ENCODE measurements around the gene FAM168B.

Gene FAM168B

DNA sequence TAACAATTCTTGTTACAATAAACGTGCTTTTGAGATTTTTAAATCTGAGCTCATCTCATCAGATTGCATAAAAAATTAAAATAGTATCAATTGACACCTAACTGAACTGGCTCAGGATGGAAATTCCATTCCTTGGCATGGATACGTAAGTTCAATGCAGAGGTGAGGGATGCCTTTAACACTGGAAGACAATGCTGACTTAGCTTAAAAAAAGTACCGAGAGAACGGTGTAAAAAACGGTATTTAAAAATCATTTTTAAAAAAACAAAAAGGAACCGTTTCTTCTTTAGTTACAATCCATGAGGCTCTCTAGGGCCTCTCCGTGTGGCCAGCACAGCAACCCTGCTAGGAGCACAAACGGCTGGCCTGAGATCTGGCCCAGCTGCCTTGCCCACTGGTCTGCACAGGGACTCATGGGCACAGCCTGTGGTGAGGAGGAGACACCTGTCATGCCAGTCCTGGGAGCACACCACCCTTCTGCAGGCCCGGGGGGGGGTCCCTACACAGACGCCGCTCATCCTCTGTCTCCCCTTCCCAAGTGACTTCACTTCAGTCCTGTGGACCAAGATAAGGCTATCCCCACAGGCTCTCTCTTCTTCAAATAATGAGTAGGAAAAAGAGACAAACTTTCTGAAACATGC is 45.2 kb downstream of the FAM168B start:
- Histone ChIP-seq H3K27ac (ENCODE audit: low read length) (no peak overlapping the region), H3K4me1 (ENCODE audit: low read length) (no peaks in the 10 kb centered on the region), H3K27me3 (replicated peaks; ENCODE audit: insufficient read depth, low read length) (no peaks in the 10 kb centered on the region), H3F3A (ENCODE audit: insufficient read depth, low read length) (no peaks in the 10 kb centered on the region), H3K4me2 (ENCODE audit: low read depth, low read length) (no peak overlapping the region), H3K9me3 (replicated peaks; ENCODE audit: insufficient read depth, low read length) (no peaks in the 10 kb centered on the region), H3K9ac (ENCODE audit: low read length) (no peak overlapping the region), H3K36me3 (replicated peaks; ENCODE audit: insufficient read depth, low read length) (0 out of 2 replicates have a peak, but pooled peaks cover 3% of the 10 kb centered on the region), H3K4me3 (ENCODE audit: low read length) (no peak overlapping the region), H4K20me1 (ENCODE audit: insufficient read depth, low read length) (no peaks in the 10 kb centered on the region), H2AFZ (ENCODE audit: low read length) (no peak overlapping the region), H3K79me2 (ENCODE audit: low read length) (peaks cover 20% of the 10 kb centered on the region), H3K9me2 (replicated peaks; ENCODE audit: insufficient read depth, low read length) (no peaks in the 10 kb centered on the region)
- no peak for TF ChIP-seq EZH2phosphoT487 (IDR thresholded peaks at IDR 0.05; ENCODE audit: low read length)
- TF ChIP-seq, protein P1, sequence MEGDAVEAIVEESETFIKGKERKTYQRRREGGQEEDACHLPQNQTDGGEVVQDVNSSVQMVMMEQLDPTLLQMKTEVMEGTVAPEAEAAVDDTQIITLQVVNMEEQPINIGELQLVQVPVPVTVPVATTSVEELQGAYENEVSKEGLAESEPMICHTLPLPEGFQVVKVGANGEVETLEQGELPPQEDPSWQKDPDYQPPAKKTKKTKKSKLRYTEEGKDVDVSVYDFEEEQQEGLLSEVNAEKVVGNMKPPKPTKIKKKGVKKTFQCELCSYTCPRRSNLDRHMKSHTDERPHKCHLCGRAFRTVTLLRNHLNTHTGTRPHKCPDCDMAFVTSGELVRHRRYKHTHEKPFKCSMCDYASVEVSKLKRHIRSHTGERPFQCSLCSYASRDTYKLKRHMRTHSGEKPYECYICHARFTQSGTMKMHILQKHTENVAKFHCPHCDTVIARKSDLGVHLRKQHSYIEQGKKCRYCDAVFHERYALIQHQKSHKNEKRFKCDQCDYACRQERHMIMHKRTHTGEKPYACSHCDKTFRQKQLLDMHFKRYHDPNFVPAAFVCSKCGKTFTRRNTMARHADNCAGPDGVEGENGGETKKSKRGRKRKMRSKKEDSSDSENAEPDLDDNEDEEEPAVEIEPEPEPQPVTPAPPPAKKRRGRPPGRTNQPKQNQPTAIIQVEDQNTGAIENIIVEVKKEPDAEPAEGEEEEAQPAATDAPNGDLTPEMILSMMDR (IDR thresholded peaks at IDR 0.05; ENCODE audit: low read length) = no peak
- no peak for TF ChIP-seq EZH2 (optimal IDR thresholded peaks at IDR 0.05; ENCODE audit: low read depth, low read length)
- no peak for DNase-seq

DNA sequence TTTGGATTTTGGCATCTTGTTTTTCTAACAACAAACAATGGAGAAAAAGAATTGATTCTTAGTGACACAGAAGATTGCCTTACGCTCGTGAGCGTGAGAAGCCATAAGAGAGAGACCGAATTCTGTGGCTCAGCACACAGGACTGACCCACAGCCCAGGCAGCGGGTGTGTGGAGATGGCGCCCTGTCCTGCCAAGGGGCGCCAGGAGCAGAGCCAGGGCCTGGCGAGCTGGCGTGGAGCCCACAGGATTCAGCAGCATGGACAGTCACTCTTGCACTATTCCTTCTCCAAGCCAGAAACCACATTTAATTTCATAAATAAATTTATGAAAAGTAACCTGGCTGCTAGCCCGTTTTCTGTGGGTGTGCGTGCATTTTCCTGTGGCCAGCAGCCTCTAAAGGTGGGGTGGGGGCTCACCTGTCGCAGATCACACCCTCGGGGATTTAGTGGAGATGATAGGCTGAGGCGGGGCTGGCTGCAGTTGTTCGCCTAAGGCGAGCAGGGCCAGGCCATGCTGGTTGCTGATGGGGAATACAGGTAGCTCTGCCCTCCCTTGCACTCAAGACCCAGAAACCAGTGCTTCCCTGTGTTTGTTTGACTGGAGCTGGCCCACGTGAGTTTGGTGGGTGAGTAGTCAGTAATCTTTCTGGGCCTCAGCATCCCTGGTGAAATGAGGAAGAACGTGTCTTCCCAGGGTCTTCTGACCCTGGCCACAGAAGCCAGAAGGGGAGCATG is 46.2 kb downstream of the FAM168B start:
- Histone ChIP-seq H3K36me3 (replicated peaks; ENCODE audit: insufficient read depth, low read length) (0 out of 2 replicates have a peak, but pooled peaks cover 3% of the 10 kb centered on the region), H4K20me1 (ENCODE audit: insufficient read depth, low read length) (no peaks in the 10 kb centered on the region), H3K4me2 (ENCODE audit: low read depth, low read length) (no peak overlapping the region), H3K9me3 (replicated peaks; ENCODE audit: insufficient read depth, low read length) (no peaks in the 10 kb centered on the region), H3K9ac (ENCODE audit: low read length) (no peak overlapping the region), H3K27me3 (replicated peaks; ENCODE audit: insufficient read depth, low read length) (no peaks in the 10 kb centered on the region), H3K79me2 (ENCODE audit: low read length) (peaks cover 11% of the 10 kb centered on the region), H3K4me1 (ENCODE audit: low read length) (no peaks in the 10 kb centered on the region), H3K9me2 (replicated peaks; ENCODE audit: insufficient read depth, low read length) (no peaks in the 10 kb centered on the region), H3K4me3 (ENCODE audit: low read length) (no peak overlapping the region), H3K27ac (ENCODE audit: low read length) (no peak overlapping the region), H3F3A (ENCODE audit: insufficient read depth, low read length) (no peaks in the 10 kb centered on the region), H2AFZ (ENCODE audit: low read length) (no peak overlapping the region)
- TF ChIP-seq EZH2phosphoT487 (IDR thresholded peaks at IDR 0.05; ENCODE audit: low read length) (no peak), EZH2 (optimal IDR thresholded peaks at IDR 0.05; ENCODE audit: low read depth, low read length) (no peak)
- TF ChIP-seq, protein P1 (IDR thresholded peaks at IDR 0.05; ENCODE audit: low read length) = no peak
- no peak for DNase-seq

DNA sequence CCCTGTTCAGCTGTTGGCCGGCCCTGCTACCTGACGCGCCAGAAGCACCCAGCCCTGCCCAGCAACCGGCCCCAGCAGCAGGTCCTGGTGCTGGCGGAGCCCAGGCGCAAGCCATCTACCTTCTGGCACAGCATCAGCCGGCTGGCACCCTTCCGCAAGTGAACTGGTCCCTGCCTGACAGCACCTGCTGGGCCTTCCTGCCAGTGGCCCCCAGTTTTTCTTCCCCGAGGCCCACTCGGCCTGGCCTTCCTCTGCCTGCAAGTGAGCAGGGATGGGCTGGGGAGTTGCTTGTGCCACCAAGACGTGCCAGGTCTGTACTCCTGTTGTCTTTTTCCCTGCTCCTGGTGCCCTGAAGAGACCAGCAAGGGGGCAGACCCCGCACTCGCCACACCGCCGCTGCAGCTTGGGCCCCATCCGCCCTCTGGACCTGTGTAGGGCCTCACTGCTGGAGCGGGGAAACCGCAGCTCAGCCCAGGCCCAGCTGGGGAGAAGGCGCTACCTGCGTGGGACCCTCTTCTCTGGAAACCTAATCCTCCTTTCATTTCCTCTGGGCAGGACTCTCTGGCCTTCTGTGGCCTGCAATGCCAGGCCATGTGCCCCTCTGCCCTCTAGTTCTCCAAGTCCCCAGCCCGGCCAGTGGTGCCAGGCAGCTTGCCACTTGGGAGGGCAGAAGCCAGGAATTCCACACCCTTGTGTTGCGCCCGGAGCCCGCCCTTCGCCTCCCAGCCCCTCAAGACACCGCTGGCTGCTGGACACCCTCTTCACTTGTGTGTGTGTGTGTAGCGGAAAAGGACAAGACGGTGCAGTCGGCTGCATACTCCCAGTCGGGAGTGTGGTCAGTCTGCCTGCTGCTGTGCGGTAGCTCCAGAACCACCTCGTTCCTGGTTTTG is 47.0 kb downstream of the FAM168B start:
- Histone ChIP-seq H3K79me2 (ENCODE audit: low read length) (peaks cover 7% of the 10 kb centered on the region), H3K27me3 (replicated peaks; ENCODE audit: insufficient read depth, low read length) (no peaks in the 10 kb centered on the region), H3K36me3 (replicated peaks; ENCODE audit: insufficient read depth, low read length) (0 out of 2 replicates have a peak, but pooled peaks cover under 1% of the 10 kb centered on the region), H3K9me2 (replicated peaks; ENCODE audit: insufficient read depth, low read length) (no peaks in the 10 kb centered on the region), H3K4me3 (ENCODE audit: low read length) (no peak overlapping the region), H3K9ac (ENCODE audit: low read length) (no peak overlapping the region), H3F3A (ENCODE audit: insufficient read depth, low read length) (no peaks in the 10 kb centered on the region), H2AFZ (ENCODE audit: low read length) (no peak overlapping the region), H3K9me3 (replicated peaks; ENCODE audit: insufficient read depth, low read length) (no peaks in the 10 kb centered on the region), H4K20me1 (ENCODE audit: insufficient read depth, low read length) (no peaks in the 10 kb centered on the region), H3K27ac (ENCODE audit: low read length) (no peak overlapping the region), H3K4me2 (ENCODE audit: low read depth, low read length) (no peak overlapping the region), H3K4me1 (ENCODE audit: low read length) (no peaks in the 10 kb centered on the region)
- no peak for DNase-seq
- TF ChIP-seq EZH2 (optimal IDR thresholded peaks at IDR 0.05; ENCODE audit: low read depth, low read length) (no peak), EZH2phosphoT487 (IDR thresholded peaks at IDR 0.05; ENCODE audit: low read length) (no peak)
- TF ChIP-seq, protein P1 (IDR thresholded peaks at IDR 0.05; ENCODE audit: low read length) = no peak

All from MM.1S (cell line).